Measurements from ENCODE around the gene CCNL2.
"Not testable (repeated sequence)": the region's sequence is repeated elsewhere in the genome, so short reads cannot be mapped to it uniquely, and the experiment has no call there.

The CCNL2 gene

GRCh38 chr1:1406101-1406820 is 7.1 kb upstream of the CCNL2 start:
- H3K9me3 ChIP-seq (ENCODE audit: insufficient read depth, low read length), result 0 out of 2 replicates have a peak, but pooled peaks cover under 1% of the 10 kb centered on the region
- no peak for TF ChIP-seq ZNF274 (IDR thresholded peaks at IDR 0.05; ENCODE audit: low read depth, low read length)
- TF ChIP-seq SUZ12 (IDR thresholded peaks at IDR 0.05; ENCODE audit: extremely low read depth, insufficient read depth, insufficient read length), result no peak
- TF ChIP-seq YY1 (IDR thresholded peaks at IDR 0.05; ENCODE audit: insufficient read depth, insufficient read length), result no peak
- DNase-seq (ENCODE audit: low read depth, low spot score), result no peak
- H3K36me3 ChIP-seq (ENCODE audit: insufficient read depth, insufficient read length, low read length), result peaks cover 54% of the 10 kb centered on the region
- H3K4me1 ChIP-seq (ENCODE audit: insufficient read depth, insufficient read length), result peaks cover 3% of the 10 kb centered on the region
- H3K27me3 ChIP-seq (ENCODE audit: insufficient read depth, insufficient read length), result no peaks in the 10 kb centered on the region
- H3K4me3 ChIP-seq (ENCODE audit: insufficient read length, low read depth), result peak overlapping the region; percentile 90
- peak overlapping the region; percentile 97 for H3K9ac ChIP-seq (ENCODE audit: insufficient read length, low read depth)

GRCh38 chr1:1403653-1404052 is 4.5 kb upstream of the CCNL2 start:
- Histone ChIP-seq H3K9me3 (ENCODE audit: insufficient read depth, low read length) (no peaks in the 10 kb centered on the region), H3K4me1 (ENCODE audit: insufficient read depth, insufficient read length) (peaks cover 10% of the 10 kb centered on the region), H3K4me3 (ENCODE audit: insufficient read length, low read depth) (no peak overlapping the region), H3K36me3 (ENCODE audit: insufficient read depth, insufficient read length, low read length) (peaks cover 68% of the 10 kb centered on the region), H3K9ac (ENCODE audit: insufficient read length, low read depth) (no peak overlapping the region), H3K27me3 (ENCODE audit: insufficient read depth, insufficient read length) (no peaks in the 10 kb centered on the region)
- DNase-seq (ENCODE audit: low read depth, low spot score), result no peak
- no peak for TF ChIP-seq SUZ12 (IDR thresholded peaks at IDR 0.05; ENCODE audit: extremely low read depth, insufficient read depth, insufficient read length)
- TF ChIP-seq YY1 (IDR thresholded peaks at IDR 0.05; ENCODE audit: insufficient read depth, insufficient read length), result no peak
- no peak for TF ChIP-seq ZNF274 (IDR thresholded peaks at IDR 0.05; ENCODE audit: low read depth, low read length)

- not testable (repeated sequence) for H3K9me3 ChIP-seq (ENCODE audit: insufficient read depth, low read length); DNase-seq (ENCODE audit: low read depth, low spot score); H3K4me3 ChIP-seq (ENCODE audit: insufficient read length, low read depth); H3K27me3 ChIP-seq (ENCODE audit: insufficient read depth, insufficient read length); H3K9ac ChIP-seq (ENCODE audit: insufficient read length, low read depth)
- Histone ChIP-seq H3K36me3 (ENCODE audit: insufficient read depth, insufficient read length, low read length) (peaks cover 69% of the 10 kb centered on the region), H3K4me1 (ENCODE audit: insufficient read depth, insufficient read length) (peaks cover 14% of the 10 kb centered on the region)
These were observed 3.8 kb upstream of the CCNL2 start for GRCh38 chr1:1402901-1403392.

- Histone ChIP-seq H3K9me3 (ENCODE audit: insufficient read depth, low read length) (no peaks in the 10 kb centered on the region), H3K27me3 (ENCODE audit: insufficient read depth, insufficient read length) (no peaks in the 10 kb centered on the region), H3K36me3 (ENCODE audit: insufficient read depth, insufficient read length, low read length) (peaks cover 73% of the 10 kb centered on the region), H3K4me3 (ENCODE audit: insufficient read length, low read depth) (no peak overlapping the region), H3K4me1 (ENCODE audit: insufficient read depth, insufficient read length) (peaks cover 15% of the 10 kb centered on the region), H3K9ac (ENCODE audit: insufficient read length, low read depth) (no peak overlapping the region)
- peak; percentile 56 for DNase-seq (ENCODE audit: low read depth, low spot score)
- TF ChIP-seq SUZ12 (IDR thresholded peaks at IDR 0.05; ENCODE audit: extremely low read depth, insufficient read depth, insufficient read length), result no peak
These were observed 3.2 kb upstream of the CCNL2 start for GRCh38 chr1:1402072-1402900.

- TF ChIP-seq YY1 (IDR thresholded peaks at IDR 0.05; ENCODE audit: insufficient read depth, insufficient read length) (no peak), SUZ12 (IDR thresholded peaks at IDR 0.05; ENCODE audit: extremely low read depth, insufficient read depth, insufficient read length) (no peak), ZNF274 (IDR thresholded peaks at IDR 0.05; ENCODE audit: low read depth, low read length) (no peak)
- no peak overlapping the region for H3K4me3 ChIP-seq (ENCODE audit: insufficient read length, low read depth)
- peaks cover 76% of the 10 kb centered on the region for H3K36me3 ChIP-seq (ENCODE audit: insufficient read depth, insufficient read length, low read length)
- no peak for DNase-seq (ENCODE audit: low read depth, low spot score)
- peak overlapping the region; percentile 98 for H3K9ac ChIP-seq (ENCODE audit: insufficient read length, low read depth)
- H3K4me1 ChIP-seq (ENCODE audit: insufficient read depth, insufficient read length), result peaks cover 15% of the 10 kb centered on the region
- no peaks in the 10 kb centered on the region for H3K27me3 ChIP-seq (ENCODE audit: insufficient read depth, insufficient read length)
- H3K9me3 ChIP-seq (ENCODE audit: insufficient read depth, low read length), result no peaks in the 10 kb centered on the region
These were observed 2.4 kb upstream of the CCNL2 start for GRCh38 chr1:1401457-1402010.

- no peak for DNase-seq (ENCODE audit: low read depth, low spot score)
- H3K27me3 ChIP-seq (ENCODE audit: insufficient read depth, insufficient read length), result no peaks in the 10 kb centered on the region
- TF ChIP-seq YY1 (IDR thresholded peaks at IDR 0.05; ENCODE audit: insufficient read depth, insufficient read length), result no peak
- TF ChIP-seq ZNF274 (IDR thresholded peaks at IDR 0.05; ENCODE audit: low read depth, low read length), result no peak
- TF ChIP-seq SUZ12 (IDR thresholded peaks at IDR 0.05; ENCODE audit: extremely low read depth, insufficient read depth, insufficient read length), result no peak
- no peaks in the 10 kb centered on the region for H3K9me3 ChIP-seq (ENCODE audit: insufficient read depth, low read length)
- H3K9ac ChIP-seq (ENCODE audit: insufficient read length, low read depth), result peak overlapping the region; percentile 98
- peaks cover 68% of the 10 kb centered on the region for H3K36me3 ChIP-seq (ENCODE audit: insufficient read depth, insufficient read length, low read length)
- peak overlapping the region; percentile 94 for H3K4me3 ChIP-seq (ENCODE audit: insufficient read length, low read depth)
- peaks cover 15% of the 10 kb centered on the region for H3K4me1 ChIP-seq (ENCODE audit: insufficient read depth, insufficient read length)
These were observed 1.7 kb upstream of the CCNL2 start for GRCh38 chr1:1400576-1401456.
